ENCODE measurements around the gene FBN2. TPM values are rescaled to one million over a fixed set of nuclear protein-coding genes. Genes with fewer than 3 reads are reported as not detected.

Gene FBN2
- total RNA-seq, 4 donors from 2014 or later = 0.04 to 0.39 (median 0.15) TPM; not detected in 1

DNA sequence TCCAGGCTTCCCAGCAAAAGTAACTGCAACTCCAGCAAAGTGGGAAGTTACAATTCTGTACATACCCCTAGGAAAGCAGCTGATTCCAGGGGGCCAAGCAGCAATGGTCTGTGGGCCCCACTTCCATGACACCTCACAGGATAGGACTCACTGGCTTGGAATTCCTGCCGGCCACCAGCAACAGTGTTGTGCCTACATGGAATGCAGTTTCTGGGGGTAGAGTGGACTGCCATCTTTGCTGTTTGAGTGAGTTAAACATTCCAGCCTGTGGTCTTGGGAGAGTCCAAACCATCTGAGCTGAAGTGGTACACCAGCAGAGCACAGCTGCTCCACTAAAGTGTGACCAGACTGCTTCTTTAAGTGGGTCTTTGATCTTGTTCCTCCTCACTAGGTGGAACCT lies 13.4 kb upstream of the FBN2 start:
- TF ChIP-seq, protein P1, sequence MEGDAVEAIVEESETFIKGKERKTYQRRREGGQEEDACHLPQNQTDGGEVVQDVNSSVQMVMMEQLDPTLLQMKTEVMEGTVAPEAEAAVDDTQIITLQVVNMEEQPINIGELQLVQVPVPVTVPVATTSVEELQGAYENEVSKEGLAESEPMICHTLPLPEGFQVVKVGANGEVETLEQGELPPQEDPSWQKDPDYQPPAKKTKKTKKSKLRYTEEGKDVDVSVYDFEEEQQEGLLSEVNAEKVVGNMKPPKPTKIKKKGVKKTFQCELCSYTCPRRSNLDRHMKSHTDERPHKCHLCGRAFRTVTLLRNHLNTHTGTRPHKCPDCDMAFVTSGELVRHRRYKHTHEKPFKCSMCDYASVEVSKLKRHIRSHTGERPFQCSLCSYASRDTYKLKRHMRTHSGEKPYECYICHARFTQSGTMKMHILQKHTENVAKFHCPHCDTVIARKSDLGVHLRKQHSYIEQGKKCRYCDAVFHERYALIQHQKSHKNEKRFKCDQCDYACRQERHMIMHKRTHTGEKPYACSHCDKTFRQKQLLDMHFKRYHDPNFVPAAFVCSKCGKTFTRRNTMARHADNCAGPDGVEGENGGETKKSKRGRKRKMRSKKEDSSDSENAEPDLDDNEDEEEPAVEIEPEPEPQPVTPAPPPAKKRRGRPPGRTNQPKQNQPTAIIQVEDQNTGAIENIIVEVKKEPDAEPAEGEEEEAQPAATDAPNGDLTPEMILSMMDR (IDR thresholded peaks at IDR 0.05) = no peak
- no peak for DNase-seq (ENCODE audit: low spot score in 2 of 2)
- H3K4me3 ChIP-seq (ENCODE audit: low read depth, poor library complexity, severe bottlenecking) = no peak overlapping the region
- intact Hi-C loops (cut with DNase I; ENCODE audit: low total_unique reads) = no loop called here
- WGBS, 2 donors = 100% methylated on average over 1 of the region's 1 CpG; no CpG with 5 or more reads in 1 of the 2 donors

DNA sequence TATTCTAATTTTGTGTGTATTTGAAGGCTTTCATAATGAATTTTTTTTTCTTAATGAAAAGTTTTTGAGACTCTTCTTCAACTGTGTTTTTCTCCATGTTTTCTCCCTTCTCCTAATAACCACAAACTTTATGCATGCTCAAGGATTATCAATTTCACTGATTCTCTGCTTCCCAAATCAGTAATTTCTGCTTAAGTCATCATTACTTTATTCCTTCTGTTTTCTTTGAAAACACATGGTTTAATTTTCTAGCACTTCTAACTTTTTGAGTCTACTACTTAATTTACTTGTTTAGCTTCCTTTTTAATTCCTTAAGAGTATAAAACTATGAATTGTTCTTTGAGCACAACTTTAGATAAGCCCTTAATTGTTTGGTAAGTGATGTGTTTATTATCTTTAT lies 11.5 kb upstream of the FBN2 start:
- intact Hi-C loops (cut with DNase I; ENCODE audit: low total_unique reads) = no loop called here
- DNase-seq (ENCODE audit: low spot score in 2 of 2) = no peak
- no peak overlapping the region for H3K4me3 ChIP-seq (ENCODE audit: low read depth, poor library complexity, severe bottlenecking)
- no peak for TF ChIP-seq POLR2A (IDR thresholded peaks at IDR 0.05)
- TF ChIP-seq, protein P1 (IDR thresholded peaks at IDR 0.05) = no peak

DNA sequence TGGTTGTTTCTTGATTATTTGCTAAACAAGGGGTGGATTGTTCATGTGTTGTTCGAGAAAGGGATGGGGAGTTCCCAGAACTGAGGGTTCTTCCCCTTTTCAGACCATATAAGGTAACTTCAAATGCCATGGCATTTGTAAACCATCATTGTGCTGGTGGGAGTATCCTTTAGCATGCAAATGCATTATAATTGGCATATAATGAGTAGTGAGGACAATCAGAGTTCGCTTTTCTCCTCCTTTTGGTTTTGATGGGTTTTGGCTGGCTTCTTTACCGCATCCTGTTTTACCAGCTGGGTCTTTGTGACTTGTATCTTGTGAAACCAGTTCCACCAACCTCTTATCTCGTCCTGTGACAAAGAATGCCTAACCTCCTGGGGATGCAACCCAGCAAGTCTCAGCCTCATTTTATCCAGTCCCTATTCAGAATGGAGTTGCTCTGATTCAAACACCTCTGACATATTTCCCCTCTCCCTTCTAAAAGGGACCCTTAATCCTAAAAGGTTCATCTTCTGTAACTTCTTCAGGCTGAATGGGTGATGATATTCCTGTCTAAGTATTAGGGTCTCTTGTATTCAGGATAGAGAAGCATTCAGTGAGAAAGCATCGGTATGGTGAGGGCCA lies 8.7 kb upstream of the FBN2 start:
- TF ChIP-seq, protein P1 (IDR thresholded peaks at IDR 0.05) = no peak
- 51 to 57% methylated on average over 5 of the region's 5 CpGs for WGBS, 2 donors
- H3K4me3 ChIP-seq (ENCODE audit: low read depth, poor library complexity, severe bottlenecking) = no peak overlapping the region
- no peak for DNase-seq (ENCODE audit: low spot score in 2 of 2)
- intact Hi-C loops (cut with DNase I; ENCODE audit: low total_unique reads) = no loop called here

DNA sequence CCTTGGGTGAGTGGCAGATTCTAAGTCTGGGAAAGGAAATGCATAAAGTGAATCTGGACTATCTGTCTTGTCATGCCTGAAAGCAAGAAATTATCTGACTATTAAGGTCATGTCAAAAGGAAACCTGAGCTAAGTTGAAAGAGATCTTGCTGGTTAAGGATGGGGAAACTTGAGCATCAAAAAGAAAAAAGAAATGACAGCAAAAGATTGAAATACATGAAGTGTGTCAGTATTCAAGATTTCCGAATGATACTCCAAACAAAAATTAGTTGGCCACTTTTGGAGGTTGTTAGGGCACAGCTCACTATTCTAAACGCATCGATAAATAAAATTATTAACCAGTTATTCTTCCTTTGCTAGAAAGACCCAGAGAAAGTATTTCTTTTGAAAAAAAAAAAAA lies 3.3 kb upstream of the FBN2 start:
- 60 to 65% methylated on average over 3 of the region's 3 CpGs for WGBS, 2 donors
- DNase-seq (ENCODE audit: low spot score in 2 of 2) = no peak
- TF ChIP-seq POLR2A (IDR thresholded peaks at IDR 0.05) = no peak
- TF ChIP-seq, protein P1 (IDR thresholded peaks at IDR 0.05) = no peak
- intact Hi-C loops (cut with DNase I; ENCODE audit: low total_unique reads) = no loop called here
- no peak overlapping the region for H3K4me3 ChIP-seq (ENCODE audit: low read depth, poor library complexity, severe bottlenecking)

DNA sequence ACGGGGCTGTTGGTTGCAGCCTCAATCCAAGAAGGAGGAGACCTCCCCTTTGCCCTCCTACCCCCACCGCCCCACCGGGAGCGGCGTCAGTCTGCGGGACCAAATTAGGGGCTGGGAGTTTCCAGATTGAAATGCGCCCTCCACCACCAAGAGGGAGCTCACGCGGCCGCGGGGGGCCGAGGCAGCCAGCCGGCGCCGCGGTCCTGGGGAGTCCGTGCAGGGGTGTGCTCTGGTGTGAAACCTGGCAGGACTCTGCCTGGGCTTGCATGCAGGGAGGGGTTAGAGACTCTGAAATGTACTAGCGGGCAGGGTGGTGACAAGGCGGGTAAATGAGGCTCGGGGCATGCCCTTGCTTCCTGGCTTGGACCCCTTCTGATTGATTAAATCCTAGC lies 989 bp upstream of the FBN2 start:
- H3K4me3 ChIP-seq (ENCODE audit: low read depth, poor library complexity, severe bottlenecking) = no peak overlapping the region
- intact Hi-C loops (cut with DNase I; ENCODE audit: low total_unique reads) = no loop called here
- TF ChIP-seq, protein P1 (IDR thresholded peaks at IDR 0.05) = no peak
- TF ChIP-seq POLR2A (IDR thresholded peaks at IDR 0.05) = no peak
- 1 to 2% methylated on average over 18 to 20 of the region's 20 CpGs for WGBS, 2 donors
- no peak for DNase-seq (ENCODE audit: low spot score in 2 of 2)

Measured in lower leg skin (tissue), 4 donors.